Glomerular visceral epithelial cell (primary cell): Measurements from ENCODE around the gene ZFP36L1.

ENCODE experiments used
- DNase-seq: peaks from one replicate; pipeline ENCODE4 v3.0.0-alpha.2; 2016; ENCODE audit errors: extremely low spot score

ZFP36L1 gene

DNA sequence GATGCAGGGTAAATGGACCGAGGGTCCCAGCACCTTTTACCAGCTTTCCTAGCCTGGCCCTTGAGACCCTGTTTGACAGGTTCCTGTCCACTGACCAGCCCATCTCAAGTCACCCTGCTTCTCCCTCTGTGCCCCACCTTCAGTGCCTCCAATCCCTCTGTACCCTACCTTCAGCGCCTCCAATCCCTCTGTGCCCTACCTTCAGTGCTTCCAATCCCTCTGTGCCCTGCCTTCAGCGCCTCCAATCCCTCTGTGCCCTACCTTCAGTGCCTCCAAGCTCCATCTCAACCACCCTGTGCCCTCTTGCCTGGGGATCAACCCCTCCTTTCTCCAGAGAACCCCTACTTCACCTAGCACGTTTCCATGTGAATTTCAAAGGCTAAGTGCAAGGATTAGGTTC, 54.3 kb downstream of the ZFP36L1 start:
- no peak for DNase-seq
